ENCODE results near the gene DYRK1A. TPM values are rescaled to one million over a fixed set of nuclear protein-coding genes. Genes with fewer than 3 reads are reported as not detected.
A peak's percentile ranks its signal among the peaks of the same experiment; 100 is the strongest.

The DYRK1A gene
- total RNA-seq, 2 experiments from 2014 or later, result 58.4 to 65.1 TPM

DNA sequence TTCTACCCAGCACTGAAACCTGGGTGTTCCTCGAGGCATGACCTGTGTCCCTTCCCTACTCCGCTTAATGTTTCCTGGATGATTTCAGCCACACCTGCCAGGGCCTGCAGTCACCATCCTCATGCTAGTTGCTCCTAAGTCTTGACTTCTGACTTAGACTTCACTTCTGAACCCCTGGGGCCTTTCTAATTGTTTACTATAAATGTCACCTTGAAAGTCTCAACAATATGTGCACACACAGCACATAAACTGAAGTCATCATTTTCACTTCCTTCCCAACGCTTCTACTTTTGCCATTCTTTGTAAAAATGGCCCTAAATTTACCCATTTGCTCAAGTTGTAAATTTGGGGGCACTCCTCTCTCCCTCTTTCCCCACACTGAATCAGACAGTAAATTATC, 141.1 kb downstream of the DYRK1A start:
- POLR2A ChIA-PET, result no interaction called here
- Histone ChIP-seq H3K9me3 (ENCODE audit: low read length) (no peaks in the 10 kb centered on the region), H3K27ac (ENCODE audit: low read depth, low read length, poor library complexity, severe bottlenecking) (peak overlapping the region; percentile 7), H3K4me3 (ENCODE audit: low read depth, low read length, poor library complexity, severe bottlenecking) (no peak overlapping the region), H3K79me2 (ENCODE audit: insufficient read depth, low read depth, low read length) (peaks cover 13% of the 10 kb centered on the region; the same call in 1 of the 2 replicates), H3K4me2 (ENCODE audit: low read length) (no peak overlapping the region; the same call in 1 of the 2 replicates), H4K20me1 (ENCODE audit: insufficient read depth, low read length) (no peaks in the 10 kb centered on the region), H3K9me2 (ENCODE audit: insufficient read depth, low read length) (no peaks in the 10 kb centered on the region), H2AFZ (ENCODE audit: low read length) (no peak overlapping the region), H3K36me3 (ENCODE audit: insufficient read depth, low read length) (peaks cover 99% of the 10 kb centered on the region), H3K4me1 (ENCODE audit: insufficient read depth, low read length, poor library complexity, severe bottlenecking) (peaks cover 13% of the 10 kb centered on the region)
- CTCF ChIA-PET (ENCODE audit: unreplicated experiment), result no interaction called here
- TF ChIP-seq, protein P1, sequence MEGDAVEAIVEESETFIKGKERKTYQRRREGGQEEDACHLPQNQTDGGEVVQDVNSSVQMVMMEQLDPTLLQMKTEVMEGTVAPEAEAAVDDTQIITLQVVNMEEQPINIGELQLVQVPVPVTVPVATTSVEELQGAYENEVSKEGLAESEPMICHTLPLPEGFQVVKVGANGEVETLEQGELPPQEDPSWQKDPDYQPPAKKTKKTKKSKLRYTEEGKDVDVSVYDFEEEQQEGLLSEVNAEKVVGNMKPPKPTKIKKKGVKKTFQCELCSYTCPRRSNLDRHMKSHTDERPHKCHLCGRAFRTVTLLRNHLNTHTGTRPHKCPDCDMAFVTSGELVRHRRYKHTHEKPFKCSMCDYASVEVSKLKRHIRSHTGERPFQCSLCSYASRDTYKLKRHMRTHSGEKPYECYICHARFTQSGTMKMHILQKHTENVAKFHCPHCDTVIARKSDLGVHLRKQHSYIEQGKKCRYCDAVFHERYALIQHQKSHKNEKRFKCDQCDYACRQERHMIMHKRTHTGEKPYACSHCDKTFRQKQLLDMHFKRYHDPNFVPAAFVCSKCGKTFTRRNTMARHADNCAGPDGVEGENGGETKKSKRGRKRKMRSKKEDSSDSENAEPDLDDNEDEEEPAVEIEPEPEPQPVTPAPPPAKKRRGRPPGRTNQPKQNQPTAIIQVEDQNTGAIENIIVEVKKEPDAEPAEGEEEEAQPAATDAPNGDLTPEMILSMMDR (conservative IDR thresholded peaks at IDR 0.05; ENCODE audit: low read length), result no peak
- TF ChIP-seq EZH2phosphoT487 (IDR thresholded peaks at IDR 0.05; ENCODE audit: borderline replicate concordance, low read depth, low read length), result no peak
- intact Hi-C loops (cut with micrococcal nuclease; ENCODE audit: unreplicated experiment), result no loop called here
- DNase-seq (ENCODE audit: low spot score), result no peak
- BruUV-seq (replicated peaks), result no TSS peak

DNA sequence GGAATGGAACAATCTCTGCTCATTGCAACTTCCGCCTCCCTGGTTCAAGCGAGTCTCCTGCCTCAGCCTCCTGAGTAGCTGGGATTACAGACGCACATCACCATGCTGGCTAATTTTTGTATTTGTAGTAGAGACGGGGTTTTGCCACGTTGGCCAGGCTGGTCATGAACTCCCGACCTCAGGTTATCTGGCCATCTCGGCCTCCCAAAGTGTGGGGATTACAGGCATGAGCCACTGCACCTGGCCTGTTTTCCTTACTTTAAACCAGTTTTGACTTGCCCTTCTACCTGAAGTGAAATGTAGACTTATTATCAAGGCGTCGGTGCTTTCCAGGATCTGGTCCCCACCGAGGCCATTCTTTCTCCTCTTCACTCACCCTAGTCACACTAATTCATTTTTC, 141.8 kb downstream of the DYRK1A start:
- CTCF ChIA-PET (ENCODE audit: unreplicated experiment), result no interaction called here
- Histone ChIP-seq H3K27ac (ENCODE audit: low read depth, low read length, poor library complexity, severe bottlenecking) (no peak overlapping the region), H3K4me2 (ENCODE audit: low read length) (no peak overlapping the region), H4K20me1 (ENCODE audit: insufficient read depth, low read length) (no peaks in the 10 kb centered on the region), H3K4me1 (ENCODE audit: insufficient read depth, low read length, poor library complexity, severe bottlenecking) (peaks cover 17% of the 10 kb centered on the region), H3K4me3 (ENCODE audit: low read depth, low read length, poor library complexity, severe bottlenecking) (no peak overlapping the region), H3K79me2 (ENCODE audit: insufficient read depth, low read depth, low read length) (peaks cover 7% of the 10 kb centered on the region; the same call in 1 of the 2 replicates), H2AFZ (ENCODE audit: low read length) (no peak overlapping the region), H3K36me3 (ENCODE audit: insufficient read depth, low read length) (peaks cover 98% of the 10 kb centered on the region), H3K9me2 (ENCODE audit: insufficient read depth, low read length) (no peaks in the 10 kb centered on the region), H3K9me3 (ENCODE audit: low read length) (no peaks in the 10 kb centered on the region)
- TF ChIP-seq EZH2phosphoT487 (IDR thresholded peaks at IDR 0.05; ENCODE audit: borderline replicate concordance, low read depth, low read length), result no peak
- TF ChIP-seq, protein P1 (conservative IDR thresholded peaks at IDR 0.05; ENCODE audit: low read length), result no peak
- no TSS peak for BruUV-seq (replicated peaks)
- POLR2A ChIA-PET, result no interaction called here
- no peak for DNase-seq (ENCODE audit: low spot score)
- intact Hi-C loops (cut with micrococcal nuclease; ENCODE audit: unreplicated experiment), result no loop called here

DNA sequence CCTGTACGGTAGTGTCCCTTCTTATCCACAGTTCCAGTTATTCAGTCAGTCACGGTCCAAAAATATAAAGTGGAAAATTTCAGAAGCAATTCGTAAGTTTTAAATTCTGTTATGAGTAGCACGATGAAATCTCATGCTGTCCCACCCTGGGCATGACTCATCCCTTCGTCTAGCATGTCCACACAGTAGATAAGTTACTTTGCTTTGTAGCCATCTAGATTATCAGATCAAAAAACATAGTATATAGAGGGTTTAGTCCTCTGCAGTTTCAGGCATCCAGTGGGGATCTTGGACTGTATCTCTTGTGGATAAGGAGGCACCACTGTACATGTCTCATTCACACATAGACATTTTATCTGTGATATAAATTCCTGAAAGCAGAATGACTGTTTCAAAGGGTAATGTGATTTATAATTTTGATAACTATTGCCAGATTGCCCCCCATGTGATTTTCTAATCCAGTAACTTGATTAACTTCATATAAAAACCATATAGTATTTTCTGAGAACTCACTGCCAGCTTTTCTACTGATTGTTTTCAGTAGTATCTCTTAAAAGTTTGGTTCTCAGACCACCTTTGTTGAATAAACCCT, 143.3 kb downstream of the DYRK1A start:
- ChIA-PET POLR2A (no interaction called here), CTCF (ENCODE audit: unreplicated experiment) (no interaction called here)
- Histone ChIP-seq H3K9me2 (ENCODE audit: insufficient read depth, low read length) (no peaks in the 10 kb centered on the region), H3K79me2 (ENCODE audit: insufficient read depth, low read depth, low read length) (peaks cover 8% of the 10 kb centered on the region; the same call in 1 of the 2 replicates), H3K27ac (ENCODE audit: low read depth, low read length, poor library complexity, severe bottlenecking) (no peak overlapping the region), H4K20me1 (ENCODE audit: insufficient read depth, low read length) (0 out of 2 replicates have a peak, but pooled peaks cover 4% of the 10 kb centered on the region), H3K9me3 (ENCODE audit: low read length) (no peaks in the 10 kb centered on the region), H2AFZ (ENCODE audit: low read length) (no peak overlapping the region), H3K36me3 (ENCODE audit: insufficient read depth, low read length) (peaks cover 99% of the 10 kb centered on the region), H3K4me1 (ENCODE audit: insufficient read depth, low read length, poor library complexity, severe bottlenecking) (peaks cover 21% of the 10 kb centered on the region), H3K4me2 (ENCODE audit: low read length) (no peak overlapping the region), H3K4me3 (ENCODE audit: low read depth, low read length, poor library complexity, severe bottlenecking) (no peak overlapping the region)
- TF ChIP-seq, protein P1 (conservative IDR thresholded peaks at IDR 0.05; ENCODE audit: low read length), result no peak
- TF ChIP-seq EZH2phosphoT487 (IDR thresholded peaks at IDR 0.05; ENCODE audit: borderline replicate concordance, low read depth, low read length), result no peak
- no TSS peak for BruUV-seq (replicated peaks)
- DNase-seq (ENCODE audit: low spot score), result no peak
- intact Hi-C loops (cut with micrococcal nuclease; ENCODE audit: unreplicated experiment), result no loop called here
